Measurements from ENCODE around the gene ARPP19.

The ARPP19 gene

GRCh38 chr15:52498706-52499105, 70.1 kb downstream of the ARPP19 start:
- intact Hi-C loops (cut with DNase I; ENCODE audit: low total_unique reads): no loop called here
- no peak for TF ChIP-seq CTCF (IDR thresholded peaks at IDR 0.05)
- Histone ChIP-seq H3K27ac (no peak overlapping the region), H3K4me1 (no peaks in the 10 kb centered on the region), H3K4me3 (no peak overlapping the region), H3K27me3 (no peaks in the 10 kb centered on the region), H3K9me3 (no peaks in the 10 kb centered on the region), H3K36me3 (peaks cover 0 to 4% (median 0%) of the 10 kb centered on the region in 3 donors)
- no peak for DNase-seq
